GM12891 (cell line): Measurements from ENCODE around the gene CD81.

Experiments used
- POLR2A ChIP-seq: IDR thresholded peaks from 2 replicates; pipeline ENCODE4 v1.6.1; 2011; ENCODE audit warnings: low read depth, low read length, control low read depth
- POLR2AphosphoS5 ChIP-seq: IDR thresholded peaks from 2 replicates; pipeline ENCODE4 v1.6.1; 2011; ENCODE audit warnings: low read depth, low read length, control low read depth
- TAF1 ChIP-seq: IDR thresholded peaks from 2 replicates; pipeline ENCODE4 v1.6.1; 2011; ENCODE audit warnings: low read depth, low read length, control low read depth

GRCh38 chr11:2418693-2419360 lies 41.7 kb downstream of the CD81 start:
- no peak for TF ChIP-seq POLR2AphosphoS5
- no peak for TF ChIP-seq POLR2A
- no peak for TF ChIP-seq TAF1
